Natural killer cell (primary cell): Measurements from ENCODE around the gene MLC1. TPM values are rescaled to one million over a fixed set of nuclear protein-coding genes. Genes with fewer than 3 reads are reported as not detected.

Experiments
- ATAC-seq, 3 donors: fragments of 150-1000 bp in 2 of 3; fragments of 200-7000 bp in 1 of 3; cut with Tn5 transposase; 1 replicate in 1 of 3; 2 replicates in 2 of 3; pipeline ENCODE4 v1.10.0; 2021; ENCODE audit warnings: mild to moderate bottlenecking in 2 of 3, moderate library complexity in 2 of 3
- DNase-seq, 2 donors: peaks; one replicate each; pipeline versions ENCODE4 v3.0.0 to v3.0.0-alpha.2; 2013 to 2021; ENCODE audit warnings: mixed read lengths in 1 of 2
- H3K27ac ChIP-seq: one replicate; pipeline ENCODE4 v1.5.1; 2013; ENCODE audit warnings: mild to moderate bottlenecking, low read length
- H3K27me3 ChIP-seq: one replicate; pipeline ENCODE4 v1.6.1; 2013; ENCODE audit warnings: low read length; ENCODE audit not compliant: control insufficient read depth, insufficient read depth
- H3K36me3 ChIP-seq: one replicate; pipeline ENCODE4 v1.6.1; 2013; ENCODE audit warnings: low read length; ENCODE audit not compliant: control insufficient read depth, insufficient read depth
- H3K4me1 ChIP-seq: one replicate; pipeline ENCODE4 v1.6.1; 2013; ENCODE audit warnings: low read length; ENCODE audit not compliant: control insufficient read depth, insufficient read depth
- H3K4me3 ChIP-seq: one replicate; pipeline ENCODE4 v1.5.1; 2013; ENCODE audit warnings: low read length
- H3K9me3 ChIP-seq: one replicate; pipeline ENCODE4 v1.6.1; 2013; ENCODE audit warnings: low read length; ENCODE audit not compliant: control insufficient read depth, insufficient read depth
- H3K27ac Mint-ChIP-seq, 2 donors: one replicate each; pipeline ENCODE4 v1.8.0; 2022; ENCODE audit warnings: mild to moderate bottlenecking in 2 of 2, mixed read lengths in 2 of 2, moderate library complexity in 1 of 2
- H3K27me3 Mint-ChIP-seq, 2 donors: one replicate each; pipeline ENCODE4 v1.8.0; 2022; ENCODE audit warnings: low read depth in 2 of 2, mixed read lengths in 2 of 2
- H3K36me3 Mint-ChIP-seq: one replicate; pipeline ENCODE4 v1.8.0; 2022; ENCODE audit warnings: mixed read lengths
- H3K4me1 Mint-ChIP-seq, 2 donors: one replicate each; pipeline ENCODE4 v1.8.0; 2022; ENCODE audit warnings: mixed read lengths in 2 of 2
- H3K4me3 Mint-ChIP-seq: one replicate; pipeline ENCODE4 v1.8.0; 2022; ENCODE audit warnings: mild to moderate bottlenecking, moderate library complexity, mixed read lengths
- H3K9me3 Mint-ChIP-seq, 2 donors: one replicate each; pipeline ENCODE4 v1.8.0; 2022; ENCODE audit warnings: mixed read lengths in 2 of 2
- CTCF ChIP-seq: fragments of 200-600 bp; IDR thresholded peaks from one replicate; pipeline ENCODE4 v1.8.0; 2022; ENCODE audit warnings: antibody characterized with exemption
- WGBS: methylation state at CpG from one replicate; pipeline ENCODE4 v1.1.7; 2013; ENCODE audit warnings: missing lambda C conversion rate; ENCODE audit not compliant: insufficient coverage; 5-methylcytosine and 5-hydroxymethylcytosine counted together
- intact Hi-C: fragments of 100-400 bp; cut with micrococcal nuclease; formaldehyde crosslinking; loops from one replicate; pipeline ENCODE4 v1.14.2; 2022
- total RNA-seq, 4 donors: library from RNA; stranded (reverse); fragments of 120-200 nt in 1 of 4; gene quantifications; one replicate each; pipeline versions ENCODE4 v1.2.3 to v1.2.4, GENCODE V29; 2013 to 2022

The MLC1 gene
- total RNA-seq, 3 donors from 2014 or later (not counting 1 experiment from before 2014, with no cell fraction given): 67.7 to 96.1 (median 73.7) TPM

DNA sequence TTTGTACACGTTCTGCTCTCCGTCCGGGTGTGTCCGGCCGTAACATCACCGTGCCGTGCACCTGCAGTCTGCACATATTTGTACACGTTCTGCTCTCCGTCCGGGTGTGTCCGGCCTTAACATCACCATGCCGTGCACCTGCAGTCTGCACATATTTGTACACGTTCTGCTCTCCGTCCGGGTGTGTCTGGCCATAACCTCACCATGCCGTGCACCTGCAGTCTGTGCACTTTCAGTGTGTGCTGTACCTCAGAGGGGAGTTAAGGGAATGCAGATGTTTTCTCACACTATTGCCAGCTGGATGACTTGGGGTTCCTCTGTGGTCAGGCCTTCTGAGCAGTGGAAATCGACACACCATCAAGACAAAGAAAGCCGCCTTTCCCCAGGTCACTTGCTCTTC is 31.4 kb downstream of the MLC1 start:
- WGBS: 84% methylated on average over 18 of the region's 18 CpGs
- H3K27me3 Mint-ChIP-seq: peaks cover 0 to 3% of the 10 kb centered on the region in 2 donors
- no peak for ATAC-seq

DNA sequence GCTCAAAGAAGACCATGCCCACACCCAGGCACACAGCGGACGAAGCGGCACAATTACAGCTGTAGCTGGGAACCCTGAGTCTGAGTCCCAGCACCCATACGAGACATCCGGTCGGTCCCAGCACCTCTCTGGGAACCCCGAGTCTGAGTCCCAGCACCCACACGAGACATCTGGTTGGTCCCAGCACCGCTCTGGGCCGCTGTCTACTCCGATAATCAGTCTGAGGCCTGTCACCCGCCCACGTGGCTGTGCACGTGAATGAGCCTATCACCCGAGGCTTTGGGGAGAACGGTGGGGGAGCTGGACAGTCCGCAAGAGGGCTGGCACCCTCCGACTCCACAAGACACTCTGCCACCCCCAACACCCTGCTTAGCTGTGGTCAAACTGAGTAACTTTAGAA is 33.3 kb downstream of the MLC1 start:
- Histone ChIP-seq H3K4me3 (no peak overlapping the region), H3K27ac (no peak overlapping the region), H3K4me1 (no peaks in the 10 kb centered on the region), H3K27me3 (no peaks in the 10 kb centered on the region), H3K36me3 (no peaks in the 10 kb centered on the region), H3K9me3 (no peaks in the 10 kb centered on the region)
- intact Hi-C loops: no loop called here
- no peak for DNase-seq
- TF ChIP-seq CTCF: no peak
- H3K27me3 Mint-ChIP-seq: no peaks in the 10 kb centered on the region
- 93% methylated on average over 18 of the region's 18 CpGs for WGBS
- H3K4me1 Mint-ChIP-seq: no peaks in the 10 kb centered on the region
- no peak overlapping the region for H3K4me3 Mint-ChIP-seq
- H3K36me3 Mint-ChIP-seq: no peaks in the 10 kb centered on the region
- peaks cover 0 to 2% of the 10 kb centered on the region in 2 donors for H3K9me3 Mint-ChIP-seq
- no peak overlapping the region for H3K27ac Mint-ChIP-seq
- no peak for ATAC-seq

More for the DNA sequence above, 31.4 kb downstream of the MLC1 start:
- Histone ChIP-seq H3K9me3 (no peaks in the 10 kb centered on the region), H3K27ac (no peak overlapping the region), H3K4me3 (no peak overlapping the region), H3K27me3 (peaks cover 3% of the 10 kb centered on the region), H3K36me3 (no peaks in the 10 kb centered on the region), H3K4me1 (peaks cover 6% of the 10 kb centered on the region)
- DNase-seq: no peak
- H3K36me3 Mint-ChIP-seq: no peaks in the 10 kb centered on the region
- H3K9me3 Mint-ChIP-seq: peaks cover 0 to 2% of the 10 kb centered on the region in 2 donors
- no peak for TF ChIP-seq CTCF
- intact Hi-C loops: no loop called here
- H3K4me1 Mint-ChIP-seq: no peaks in the 10 kb centered on the region
- H3K27ac Mint-ChIP-seq: no peak overlapping the region
- no peak overlapping the region for H3K4me3 Mint-ChIP-seq

DNA sequence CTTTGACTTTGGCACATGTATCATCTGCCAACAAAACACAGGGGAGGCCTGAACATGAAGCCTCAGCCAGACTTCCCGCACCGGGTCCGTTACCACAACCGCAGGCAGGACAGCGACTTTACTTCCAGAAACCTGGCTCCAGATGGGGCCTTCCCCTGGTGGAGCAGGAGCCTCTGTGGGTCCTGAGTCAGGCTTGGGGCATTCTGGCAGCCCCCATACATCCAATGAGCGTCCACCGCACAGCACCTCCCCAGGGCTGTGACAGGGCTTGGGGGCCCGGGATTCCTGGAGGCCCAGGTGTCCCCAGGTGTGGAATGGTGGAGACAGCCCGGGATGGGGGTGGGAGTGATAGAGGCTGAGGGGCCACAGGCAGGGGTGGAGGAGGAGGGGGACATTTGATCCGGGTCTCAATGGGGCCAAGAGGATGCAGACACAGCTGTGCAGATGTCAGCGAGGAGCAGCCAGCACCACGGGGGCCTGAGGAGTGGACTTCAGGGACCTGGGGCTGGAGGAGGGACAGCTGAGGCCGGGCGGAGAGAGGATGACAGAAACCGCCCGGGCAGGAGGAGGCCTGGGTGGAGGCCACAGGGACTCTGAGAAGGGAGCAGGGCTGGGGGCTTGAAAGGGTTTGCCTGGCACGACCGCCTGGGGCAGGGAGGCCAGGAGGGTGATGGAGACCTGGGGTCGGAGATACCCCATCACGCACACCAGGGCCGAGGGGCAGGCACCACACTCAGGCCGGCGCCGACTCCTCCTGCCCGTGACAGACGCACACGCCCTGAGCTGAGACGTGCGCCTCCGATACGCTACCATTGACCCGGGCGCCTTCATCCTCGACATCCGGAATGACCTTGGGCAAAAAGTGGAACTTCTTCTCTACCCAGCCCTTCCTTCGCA is 35.7 kb downstream of the MLC1 start:
- ATAC-seq (no peak), DNase-seq (no peak)
- Mint-ChIP-seq H3K27ac (no peak overlapping the region), H3K27me3 (peaks cover 0 to 2% of the 10 kb centered on the region in 2 donors), H3K4me1 (peaks cover 4 to 5% of the 10 kb centered on the region in 2 donors), H3K4me3 (no peak overlapping the region), H3K36me3 (no peaks in the 10 kb centered on the region), H3K9me3 (peaks cover 0 to 2% of the 10 kb centered on the region in 2 donors)
- 94% methylated on average over 36 of the region's 36 CpGs for WGBS
- no peaks in the 10 kb centered on the region for H3K9me3 ChIP-seq
- peaks cover 13% of the 10 kb centered on the region for H3K4me1 ChIP-seq
- intact Hi-C loops: no loop called here
- no peak overlapping the region for H3K4me3 ChIP-seq
- TF ChIP-seq CTCF: no peak
- H3K27ac ChIP-seq: no peak overlapping the region
- no peaks in the 10 kb centered on the region for H3K36me3 ChIP-seq
- no peaks in the 10 kb centered on the region for H3K27me3 ChIP-seq
